GM12878 (cell line): ENCODE measurements around the gene OTOG. TPM values are rescaled to one million over a fixed set of nuclear protein-coding genes. Genes with fewer than 3 reads are reported as not detected.

Experiments
- ATAC-seq: fragments of 200-7000 bp; cut with Tn5 transposase; 3 replicates; pipeline ENCODE4 v1.9.1; 2020; ENCODE audit warnings: mild to moderate bottlenecking, moderate library complexity
- BruUV-seq: library from RNA; stranded (reverse); fragments of 400-500 nt; replicated peaks from 2 replicates; lab custom pipeline; 2021; lab: Mats Ljungman, UMichigan
- CTCF ChIA-PET: fragments of 300-600 bp; sonication (Branson Sonifier 250); formaldehyde crosslinking; extraction: SDS; loops from one replicate; lab custom pipeline; 2021; ENCODE audit warnings: inconsistent platforms; lab: Yijun Ruan, JAX
- POLR2A ChIA-PET: fragments of 350-600 bp; formaldehyde crosslinking; extraction: SDS; loops from one replicate; lab custom pipeline; 2021; ENCODE audit warnings: inconsistent platforms; lab: Charles Lee
- RAD21 ChIA-PET: fragments of 300-600 bp; sonication (Branson Sonifier 250); formaldehyde crosslinking; loops from one replicate; lab custom pipeline; 2023; ENCODE audit warnings: antibody characterized with exemption; ENCODE audit not compliant: unreplicated experiment; lab: Charles Lee
- SMC1A ChIA-PET: fragments of 300-600 bp; sonication (Branson Sonifier 250); formaldehyde crosslinking; loops from one replicate; lab custom pipeline; 2023; ENCODE audit not compliant: unreplicated experiment, uncharacterized antibody; lab: Charles Lee
- DNase-seq: peaks from one replicate; pipeline ENCODE4 v3.0.0-alpha.2; 2011; ENCODE audit warnings: low read depth, low spot score
- FAIRE-seq: peaks from 3 replicates; lab custom pipeline; 2011; peaks lifted over from hg19 to GRCh38; lab: Jason Lieb, UNC
- H2AFZ ChIP-seq: 2 replicates; pipeline ENCODE4 v1.6.0; 2011; ENCODE audit warnings: low read depth, low read length, control low read depth; ENCODE audit not compliant: control insufficient read depth
- H3K27ac ChIP-seq: 2 replicates; pipeline ENCODE4 v1.5.1; 2011; ENCODE audit warnings: control low read depth; ENCODE audit not compliant: control insufficient read depth, insufficient read depth
- H3K27me3 ChIP-seq, 2 experiments: replicated peaks in 1 of 2; 2 replicates each; pipeline versions ENCODE4 v1.6.0 to v1.6.1; 2011; ENCODE audit warnings: low read length in 1 of 2; ENCODE audit not compliant: control insufficient read depth in 2 of 2, insufficient read depth in 2 of 2
- H3K36me3 ChIP-seq, 2 experiments: 2 replicates each; pipeline ENCODE4 v1.5.1; 2011; ENCODE audit warnings: low read length in 1 of 2; ENCODE audit not compliant: control insufficient read depth in 2 of 2, insufficient read depth in 2 of 2
- H3K4me1 ChIP-seq: 2 replicates; pipeline ENCODE4 v1.6.1; 2011; ENCODE audit warnings: mild to moderate bottlenecking, low read length, moderate library complexity, mixed read lengths; ENCODE audit not compliant: control insufficient read depth, insufficient read depth
- H3K4me2 ChIP-seq: 2 replicates; pipeline ENCODE4 v1.6.0; 2011; ENCODE audit warnings: control low read depth; ENCODE audit not compliant: control insufficient read depth, insufficient read depth
- H3K4me3 ChIP-seq: fragments of 200-600 bp; sonication (generic); 2 replicates; pipeline ENCODE4 v1.5.1; 2016
- H3K79me2 ChIP-seq: 2 replicates; pipeline ENCODE4 v1.6.0; 2011; ENCODE audit warnings: low read length; ENCODE audit not compliant: control insufficient read depth, insufficient read depth
- H3K9ac ChIP-seq: 2 replicates; pipeline ENCODE4 v1.8.0; 2011; ENCODE audit warnings: low read length, control low read depth, mixed read lengths; ENCODE audit not compliant: control insufficient read depth, insufficient read depth
- H3K9me3 ChIP-seq: replicated peaks from 3 replicates; pipeline ENCODE4 v1.5.1; 2011; ENCODE audit warnings: mild to moderate bottlenecking, low read length; ENCODE audit not compliant: control insufficient read depth, insufficient read depth
- H4K20me1 ChIP-seq: 2 replicates; pipeline ENCODE4 v1.6.0; 2011; ENCODE audit not compliant: control insufficient read depth, insufficient read depth
- BHLHE40 ChIP-seq, 2 experiments: fragments of 450-650 bp in 1 of 2; IDR thresholded peaks; 2 replicates each; pipeline ENCODE4 v1.6.1; 2011 to 2017; ENCODE audit warnings: low read depth in 2 of 2, borderline replicate concordance in 1 of 2, improper control_type of control experiment in 1 of 2, low read length in 1 of 2, mild to moderate bottlenecking in 1 of 2
- CREM ChIP-seq: IDR thresholded peaks from 2 replicates; pipeline ENCODE4 v1.6.1; 2014; ENCODE audit warnings: antibody characterized with exemption, low read depth
- EP300 ChIP-seq, 2 experiments: fragments of 150-350 bp in 1 of 2; IDR thresholded peaks; 2 replicates each; pipeline ENCODE4 v1.6.1; 2011 to 2012; ENCODE audit warnings: low read depth in 2 of 2, low read length in 2 of 2, borderline replicate concordance in 1 of 2, improper control_type of control experiment in 1 of 2, inconsistent platforms in 1 of 2; ENCODE audit not compliant: control insufficient read depth in 1 of 2
- MYC ChIP-seq: IDR thresholded peaks from 2 replicates; pipeline ENCODE4 v1.6.1; 2011; ENCODE audit warnings: mild to moderate bottlenecking, low read length, moderate library complexity, inconsistent platforms; ENCODE audit not compliant: insufficient read depth, insufficient replicate concordance, insufficient read length, severe bottlenecking
- NR2F1 ChIP-seq: fragments of 450-650 bp; conservative IDR thresholded peaks from 2 replicates; pipeline ENCODE4 v1.6.1; 2017; ENCODE audit warnings: mild to moderate bottlenecking
- PBX3 ChIP-seq: IDR thresholded peaks from 2 replicates; pipeline ENCODE4 v1.6.1; 2011; ENCODE audit warnings: mild to moderate bottlenecking, low read depth, low read length, moderate library complexity; ENCODE audit not compliant: insufficient replicate concordance
- SMAD1 ChIP-seq: fragments of 450-650 bp; IDR thresholded peaks from 2 replicates; pipeline ENCODE4 v1.6.1; 2018; ENCODE audit warnings: mild to moderate bottlenecking, low read depth; ENCODE audit not compliant: partially characterized antibody
- SPI1 ChIP-seq: IDR thresholded peaks from 2 replicates; pipeline ENCODE4 v1.6.1; 2011; ENCODE audit warnings: low read depth, mild to moderate bottlenecking, low read length, moderate library complexity, borderline replicate concordance; ENCODE audit not compliant: insufficient read depth
- SREBF2 ChIP-seq: IDR thresholded peaks from 2 replicates; pipeline ENCODE4 v1.6.1; 2012; ENCODE audit warnings: mild to moderate bottlenecking, low read length
- USF1 ChIP-seq: IDR thresholded peaks from 2 replicates; pipeline ENCODE4 v1.6.1; 2011; ENCODE audit warnings: borderline replicate concordance, low read depth, mild to moderate bottlenecking, moderate library complexity, mixed read lengths, low read length; ENCODE audit not compliant: insufficient read depth; ENCODE audit errors: extremely low read length
- YY1 ChIP-seq: IDR thresholded peaks from 2 replicates; pipeline ENCODE4 v1.6.1; 2011; ENCODE audit warnings: low read depth, mild to moderate bottlenecking, low read length
- ZNF217 ChIP-seq: fragments of 450-650 bp; IDR thresholded peaks from 2 replicates; pipeline ENCODE4 v1.6.1; 2017; ENCODE audit warnings: antibody characterized with exemption, mild to moderate bottlenecking
- ZNF24 ChIP-seq: fragments of 450-650 bp; IDR thresholded peaks from 2 replicates; pipeline ENCODE4 v1.6.1; 2017; ENCODE audit warnings: antibody characterized with exemption, mild to moderate bottlenecking
- ZNF384 ChIP-seq: IDR thresholded peaks from 2 replicates; pipeline ENCODE4 v1.6.1; 2012; ENCODE audit warnings: low read depth, mild to moderate bottlenecking, low read length, improper control_type of control experiment, borderline replicate concordance
- WGBS: methylation state at CpG from one replicate; pipeline ENCODE4 v1.1.6; 2016; ENCODE audit warnings: low lambda C conversion rate; ENCODE audit not compliant: insufficient replicate concordance, insufficient coverage; ENCODE audit errors: missing lambda C conversion rate; 5-methylcytosine and 5-hydroxymethylcytosine counted together
- in situ Hi-C: fragments of 300-500 bp; cut with MboI; formaldehyde crosslinking; loops from 9 replicates; pipeline ENCODE4 v1.14.3; 2018; ENCODE audit warnings: mixed read lengths
- intact Hi-C: fragments of 100-400 bp; cut with micrococcal nuclease; formaldehyde crosslinking; loops from one replicate; pipeline ENCODE4 v1.14.2; 2022; ENCODE audit not compliant: unreplicated experiment
- polyA plus RNA-seq, 11 experiments: library from polyadenylated mRNA; depleted of rRNA in 4 of 11; unstranded in 6 of 11; stranded (reverse) in 5 of 11; fragments of >200 nt; fragmentation: Nextera tagmentation in 4 of 11; fragmentation: Illumina TruSeq in 1 of 11; extraction: Ambion mirVana in 4 of 11; extraction: Trizol in 1 of 11; gene quantifications; 1 replicate in 1 of 11; 2 replicates in 10 of 11; pipeline versions ENCODE4 v1.2.1 to v1.2.3, GENCODE V29; 2011 to 2016; ENCODE audit warnings: inconsistent platforms in 2 of 11, missing spikeins in 2 of 11, low read depth in 1 of 11
- total RNA-seq, 4 experiments: library from RNA; depleted of rRNA in 3 of 4; stranded (reverse); fragments of >200 nt in 3 of 4; fragmentation: Illumina TruSeq in 1 of 4; extraction: Trizol in 1 of 4; gene quantifications; 2 replicates each; pipeline versions ENCODE4 v1.2.1 to v1.2.3, GENCODE V29; 2013 to 2021
- TF ChIP-seq, protein P1 (sequence below): fragments of 450-650 bp; IDR thresholded peaks from 2 replicates; pipeline ENCODE4 v1.6.1; 2017; ENCODE audit warnings: low read depth, mild to moderate bottlenecking, moderate library complexity

Gene OTOG
- total and polyA plus RNA-seq, 10 of the 15 experiments (the other 5 are each of a cell fraction or from before 2014, with no cell fraction given) = not detected

GRCh38 chr11:17541330-17541885 lies 5.7 kb upstream of the OTOG start:
- intact Hi-C loops = no loop called here
- no peak overlapping the region for H3K9ac ChIP-seq
- no peaks in the 10 kb centered on the region for H3K4me1 ChIP-seq
- DNase-seq (no peak), FAIRE-seq (no peak), ATAC-seq (no peak)
- in situ Hi-C loops = no loop called here
- TF ChIP-seq SMAD1 = no peak
- TF ChIP-seq CREM = no peak
- no peak for TF ChIP-seq BHLHE40 (IDR thresholded peaks at IDR 0.05; ENCODE audit: borderline replicate concordance in 1 of 2, low read depth in 2 of 2, low read length in 1 of 2)
- TF ChIP-seq ZNF384 = no peak
- no peak for TF ChIP-seq NR2F1
- TF ChIP-seq, protein P1, sequence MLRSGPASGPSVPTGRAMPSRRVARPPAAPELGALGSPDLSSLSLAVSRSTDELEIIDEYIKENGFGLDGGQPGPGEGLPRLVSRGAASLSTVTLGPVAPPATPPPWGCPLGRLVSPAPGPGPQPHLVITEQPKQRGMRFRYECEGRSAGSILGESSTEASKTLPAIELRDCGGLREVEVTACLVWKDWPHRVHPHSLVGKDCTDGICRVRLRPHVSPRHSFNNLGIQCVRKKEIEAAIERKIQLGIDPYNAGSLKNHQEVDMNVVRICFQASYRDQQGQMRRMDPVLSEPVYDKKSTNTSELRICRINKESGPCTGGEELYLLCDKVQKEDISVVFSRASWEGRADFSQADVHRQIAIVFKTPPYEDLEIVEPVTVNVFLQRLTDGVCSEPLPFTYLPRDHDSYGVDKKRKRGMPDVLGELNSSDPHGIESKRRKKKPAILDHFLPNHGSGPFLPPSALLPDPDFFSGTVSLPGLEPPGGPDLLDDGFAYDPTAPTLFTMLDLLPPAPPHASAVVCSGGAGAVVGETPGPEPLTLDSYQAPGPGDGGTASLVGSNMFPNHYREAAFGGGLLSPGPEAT = no peak
- no peak for TF ChIP-seq PBX3
- no peak for TF ChIP-seq YY1
- TF ChIP-seq SREBF2 = no peak
- TF ChIP-seq USF1 = no peak
- TF ChIP-seq ZNF24 = no peak
- TF ChIP-seq MYC = no peak
- no peak for TF ChIP-seq ZNF217
- TF ChIP-seq SPI1 = no peak
- TF ChIP-seq EP300 (IDR thresholded peaks at IDR 0.05; ENCODE audit: borderline replicate concordance in 1 of 2, control insufficient read depth in 1 of 2, low read depth in 2 of 2, low read length in 2 of 2) = no peak
- no peak overlapping the region for H3K27ac ChIP-seq
- H3K27me3 ChIP-seq = peaks cover 3 to 6% of the 10 kb centered on the region in 2 experiments
- POLR2A ChIA-PET = no interaction called here
- H4K20me1 ChIP-seq = no peaks in the 10 kb centered on the region
- no peak overlapping the region for H3K4me2 ChIP-seq
- no TSS peak for BruUV-seq
- CTCF ChIA-PET = interaction anchor here (0.8 kb wide), 1 partner anchor 13 kb away, joined by 3 read pairs; no protein-coding TSS in a partner anchor
- RAD21 ChIA-PET = no interaction called here
- H3K9me3 ChIP-seq = no peaks in the 10 kb centered on the region
- no peaks in the 10 kb centered on the region for H3K36me3 ChIP-seq
- no peak overlapping the region for H3K4me3 ChIP-seq
- H2AFZ ChIP-seq = no peak overlapping the region
- SMC1A ChIA-PET = no interaction called here
- H3K79me2 ChIP-seq = no peaks in the 10 kb centered on the region
- WGBS = 23% methylated on average over 4 of the region's 4 CpGs
